HepG2 (cell line): ENCODE data around the gene GRIN3B.

Source experiments
- CTCF ChIP-seq: sonication (generic); formaldehyde crosslinking; IDR thresholded peaks from 2 replicates; pipeline ENCODE4 v1.5.0; 2020; ENCODE audit warnings: mild to moderate bottlenecking, missing genetic modification reagents, moderate library complexity
- TCF7L2 ChIP-seq: IDR thresholded peaks from 2 replicates; pipeline ENCODE4 v1.6.1; 2011; ENCODE audit warnings: mild to moderate bottlenecking, low read depth, low read length, moderate library complexity
- USF2 ChIP-seq, 2 experiments: sonication (generic) in 1 of 2; formaldehyde crosslinking in 1 of 2; IDR thresholded peaks; 2 replicates each; pipeline versions ENCODE4 v1.5.1 to v1.6.1; 2011 to 2020; ENCODE audit warnings: borderline replicate concordance in 1 of 2, low read depth in 1 of 2, low read length in 1 of 2, mild to moderate bottlenecking in 1 of 2, missing genetic modification reagents in 1 of 2, moderate library complexity in 1 of 2
- ZNF792 ChIP-seq: IDR thresholded peaks from 2 replicates; pipeline ENCODE4 v1.6.1; 2016

DNA sequence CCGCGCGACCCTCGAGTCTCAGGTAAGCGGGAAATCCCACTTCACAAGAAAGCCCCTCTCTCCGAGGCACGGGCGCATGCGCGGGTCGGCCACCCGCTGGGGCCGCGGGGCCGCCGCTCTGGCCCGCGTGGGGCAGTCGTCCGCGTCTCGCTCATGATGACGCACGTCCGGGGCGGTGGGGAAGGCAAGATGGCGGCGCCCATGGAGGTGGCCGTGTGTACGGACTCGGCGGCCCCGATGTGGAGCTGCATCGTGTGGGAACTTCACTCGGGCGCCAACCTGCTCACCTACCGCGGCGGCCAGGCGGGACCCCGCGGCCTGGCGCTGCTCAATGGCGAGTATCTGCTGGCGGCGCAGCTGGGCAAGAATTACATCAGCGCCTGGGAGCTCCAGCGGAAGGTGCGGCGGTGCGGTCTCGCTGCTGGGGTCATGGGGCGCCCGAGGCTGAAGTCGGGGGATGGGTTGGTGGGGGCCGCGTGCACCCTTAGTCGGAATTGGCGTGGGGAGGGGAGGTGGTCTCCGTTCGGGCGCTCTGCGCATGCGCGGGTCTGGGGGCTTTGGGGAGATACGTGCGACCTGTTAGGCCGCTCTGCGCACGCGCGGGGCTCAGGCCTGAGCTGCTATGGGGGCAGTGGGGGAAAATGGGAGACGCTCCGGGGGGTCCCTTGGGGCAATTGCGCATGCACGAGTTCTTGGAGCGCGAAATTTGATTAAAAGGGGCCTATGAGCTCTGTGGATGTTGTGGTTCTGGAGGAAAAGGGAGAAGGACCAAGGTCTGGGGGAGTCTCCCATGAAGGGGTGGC is 15.9 kb upstream of the GRIN3B start, which contains the start of gene WDR18:
- no peak for TF ChIP-seq USF2 (IDR thresholded peaks at IDR 0.05; ENCODE audit: low read depth, low read length)
- no peak; the same call in 1 of the 2 replicates for TF ChIP-seq USF2 (CRISPR knock-in tag; IDR thresholded peaks at IDR 0.05; ENCODE audit: borderline replicate concordance)
- TF ChIP-seq CTCF (CRISPR knock-in tag): peak; percentile 37
- peak; percentile 54; the same call in 1 of the 2 replicates for TF ChIP-seq ZNF792 (CRISPR knock-in tag)
- TF ChIP-seq TCF7L2: no peak
